KMS-11 (cell line): Measurements from ENCODE around the gene SRGAP1.

ENCODE experiments used
- H2AFZ ChIP-seq: fragments of 200-600 bp; sonication (generic); 2 replicates; pipeline ENCODE4 v1.6.1; 2016; ENCODE audit warnings: antibody characterized with exemption, mixed run types, low read depth
- H3K27ac ChIP-seq: fragments of 200-600 bp; sonication (generic); 2 replicates; pipeline ENCODE4 v1.6.1; 2016; ENCODE audit warnings: mild to moderate bottlenecking, mixed run types
- H3K27me3 ChIP-seq: fragments of 200-600 bp; sonication (generic); 2 replicates; pipeline ENCODE4 v1.6.1; 2017; ENCODE audit warnings: mild to moderate bottlenecking, low read depth, mixed run types, moderate library complexity; ENCODE audit not compliant: insufficient read depth
- H3K36me3 ChIP-seq: fragments of 200-600 bp; sonication (generic); 2 replicates; pipeline ENCODE4 v1.6.1; 2017; ENCODE audit warnings: mild to moderate bottlenecking, mixed run types; ENCODE audit not compliant: insufficient read depth
- H3K4me1 ChIP-seq: fragments of 200-600 bp; sonication (generic); 2 replicates; pipeline ENCODE4 v1.6.1; 2016; ENCODE audit warnings: mild to moderate bottlenecking, low read depth, mixed run types; ENCODE audit not compliant: poor library complexity, severe bottlenecking
- H3K4me2 ChIP-seq: fragments of 200-600 bp; sonication (generic); 2 replicates; pipeline ENCODE4 v1.7.0; 2016; ENCODE audit warnings: mild to moderate bottlenecking, mixed run types
- H3K4me3 ChIP-seq: fragments of 200-600 bp; sonication (generic); IDR thresholded peaks from 2 replicates; pipeline ENCODE4 v1.6.1; 2017; ENCODE audit warnings: low read depth, low read length, mixed read lengths; ENCODE audit not compliant: insufficient read depth
- H3K79me2 ChIP-seq: fragments of 200-600 bp; sonication (generic); 2 replicates; pipeline ENCODE4 v1.6.1; 2016; ENCODE audit warnings: low read depth, mixed run types; ENCODE audit not compliant: insufficient read depth
- H3K9ac ChIP-seq: fragments of 200-600 bp; sonication (generic); 2 replicates; pipeline ENCODE4 v1.6.1; 2016; ENCODE audit warnings: mild to moderate bottlenecking, mixed run types
- H4K20me1 ChIP-seq: fragments of 200-600 bp; sonication (generic); 2 replicates; pipeline ENCODE4 v1.6.1; 2016; ENCODE audit warnings: mild to moderate bottlenecking, mixed run types; ENCODE audit not compliant: insufficient read depth
- CTCF ChIP-seq: fragments of 200-600 bp; sonication (generic); conservative IDR thresholded peaks from 2 replicates; pipeline ENCODE4 v1.6.1; 2017; ENCODE audit warnings: low read depth, mild to moderate bottlenecking, antibody characterized with exemption, low read length, moderate library complexity, mixed read lengths

Gene SRGAP1

DNA sequence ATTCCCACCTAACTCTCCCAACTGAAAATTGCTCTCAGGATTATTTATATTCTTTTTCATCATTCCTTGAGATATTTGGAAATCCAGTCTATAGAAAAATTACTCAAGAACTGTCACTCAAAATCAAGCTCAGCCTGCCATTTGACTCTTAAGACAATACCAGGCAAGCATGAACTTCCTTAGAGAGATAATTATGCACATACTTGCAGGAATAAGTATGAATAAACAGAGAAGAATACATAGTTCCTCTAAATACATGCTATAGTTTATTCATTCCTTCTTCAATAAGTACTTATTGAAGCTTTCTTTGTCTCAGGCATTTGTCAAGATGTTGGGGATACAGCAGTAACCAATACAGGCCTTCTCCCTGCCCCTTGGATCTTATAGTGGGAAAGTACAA, 154.1 kb downstream of the SRGAP1 start:
- Histone ChIP-seq H3K4me1 (no peaks in the 10 kb centered on the region), H3K27me3 (no peaks in the 10 kb centered on the region), H4K20me1 (no peaks in the 10 kb centered on the region), H3K79me2 (no peaks in the 10 kb centered on the region), H3K9ac (no peak overlapping the region), H3K27ac (no peak overlapping the region), H3K36me3 (no peaks in the 10 kb centered on the region), H2AFZ (no peak overlapping the region), H3K4me2 (no peak overlapping the region), H3K4me3 (no peak overlapping the region)
- no peak for TF ChIP-seq CTCF

GRCh38 chr12:63999853-64000252, 155.4 kb downstream of the SRGAP1 start:
- H4K20me1 ChIP-seq: no peaks in the 10 kb centered on the region
- no peaks in the 10 kb centered on the region for H3K36me3 ChIP-seq
- TF ChIP-seq CTCF: no peak
- no peaks in the 10 kb centered on the region for H3K27me3 ChIP-seq
- no peak overlapping the region for H2AFZ ChIP-seq
- no peaks in the 10 kb centered on the region for H3K4me1 ChIP-seq
- H3K9ac ChIP-seq: no peak overlapping the region
- no peak overlapping the region for H3K4me2 ChIP-seq
- H3K27ac ChIP-seq: no peak overlapping the region
- no peak overlapping the region for H3K4me3 ChIP-seq
- no peaks in the 10 kb centered on the region for H3K79me2 ChIP-seq

GRCh38 chr12:64001439-64001838, 156.9 kb downstream of the SRGAP1 start:
- Histone ChIP-seq H3K79me2 (no peaks in the 10 kb centered on the region), H2AFZ (no peak overlapping the region), H3K9ac (no peak overlapping the region), H3K27ac (no peak overlapping the region), H3K4me2 (no peak overlapping the region), H3K36me3 (no peaks in the 10 kb centered on the region), H3K27me3 (no peaks in the 10 kb centered on the region), H3K4me1 (no peaks in the 10 kb centered on the region), H3K4me3 (no peak overlapping the region), H4K20me1 (no peaks in the 10 kb centered on the region)
- TF ChIP-seq CTCF: no peak

DNA sequence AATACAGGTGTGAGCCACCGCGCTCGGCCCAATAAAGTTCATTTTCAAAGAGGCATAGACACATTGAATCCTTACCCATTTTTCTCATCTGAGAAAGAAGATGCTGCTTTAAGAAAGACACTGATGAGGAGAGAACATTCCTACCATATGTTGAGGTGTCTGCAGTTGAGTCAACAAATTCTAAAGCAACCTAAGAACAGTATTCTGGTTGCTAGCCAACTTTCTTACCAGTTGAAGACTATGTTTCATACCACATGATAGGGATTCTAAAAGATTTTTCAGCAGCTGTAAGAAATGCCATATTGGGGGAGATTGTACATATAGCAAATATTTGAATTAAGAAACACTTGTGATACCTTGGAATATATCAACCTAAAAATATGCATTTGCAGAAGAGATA, 160.1 kb downstream of the SRGAP1 start:
- no peak overlapping the region for H3K4me2 ChIP-seq

More for the DNA sequence above, 160.1 kb downstream of the SRGAP1 start:
- Histone ChIP-seq H4K20me1 (no peaks in the 10 kb centered on the region), H3K9ac (no peak overlapping the region), H3K79me2 (no peaks in the 10 kb centered on the region), H3K4me3 (no peak overlapping the region), H3K27ac (no peak overlapping the region), H3K36me3 (no peaks in the 10 kb centered on the region), H2AFZ (no peak overlapping the region), H3K27me3 (no peaks in the 10 kb centered on the region), H3K4me1 (no peaks in the 10 kb centered on the region)
- TF ChIP-seq CTCF: no peak
